ENCODE results near the gene COX4I2. TPM values are rescaled to one million over a fixed set of nuclear protein-coding genes. Genes with fewer than 3 reads are reported as not detected.

COX4I2 gene
- total and polyA plus RNA-seq, 2 donors (not counting 1 experiment from before 2014, with no cell fraction given) = not detected

DNA sequence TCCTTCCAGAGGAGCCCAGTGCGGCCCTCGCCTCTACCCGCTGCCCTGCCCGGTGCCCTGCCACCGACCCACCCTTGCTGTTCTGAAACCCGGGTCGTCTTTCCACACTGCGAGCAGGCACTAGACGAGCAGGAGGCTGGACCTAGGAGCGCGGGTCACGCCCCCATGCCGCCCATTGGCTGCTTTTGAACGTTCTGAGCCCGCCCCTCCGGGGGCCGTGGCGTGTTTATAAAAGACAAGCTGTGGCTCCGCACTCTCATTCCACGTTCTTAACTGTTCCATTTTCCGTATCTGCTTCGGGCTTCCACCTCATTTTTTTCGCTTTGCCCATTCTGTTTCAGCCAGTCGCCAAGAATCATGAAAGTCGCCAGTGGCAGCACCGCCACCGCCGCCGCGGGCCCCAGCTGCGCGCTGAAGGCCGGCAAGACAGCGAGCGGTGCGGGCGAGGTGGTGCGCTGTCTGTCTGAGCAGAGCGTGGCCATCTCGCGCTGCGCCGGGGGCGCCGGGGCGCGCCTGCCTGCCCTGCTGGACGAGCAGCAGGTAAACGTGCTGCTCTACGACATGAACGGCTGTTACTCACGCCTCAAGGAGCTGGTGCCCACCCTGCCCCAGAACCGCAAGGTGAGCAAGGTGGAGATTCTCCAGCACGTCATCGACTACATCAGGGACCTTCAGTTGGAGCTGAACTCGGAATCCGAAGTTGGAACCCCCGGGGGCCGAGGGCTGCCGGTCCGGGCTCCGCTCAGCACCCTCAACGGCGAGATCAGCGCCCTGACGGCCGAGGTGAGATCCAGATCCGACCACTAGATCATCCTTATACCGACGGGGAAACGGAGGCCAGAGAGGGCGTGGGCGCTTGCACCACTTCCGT, 32.4 kb upstream of the COX4I2 start, which contains the start of gene ID1:
TSS of gene ID1 (plus strand) at position 259 of the 871 bp plus-strand sequence. CDS start at position 358, 99 bp downstream.
- Histone ChIP-seq H3K4me2 (replicated peaks; ENCODE audit: low read depth, low read length, poor library complexity, severe bottlenecking) (peak within 1 kb of the TSS; percentile 94), H2AFZ (ENCODE audit: insufficient read depth, low read depth, low read length, poor library complexity, severe bottlenecking) (peak within 1 kb of the TSS; percentile 76), H3K27me3 (replicated peaks in 1 of 4; ENCODE audit: control extremely low read depth in 1 of 4, control insufficient read depth in 3 of 4, insufficient read depth in 4 of 4, low read length in 3 of 4) (peaks cover 0 to 66% (median 35%) of the 10 kb centered on the region in 4 experiments), H3K27ac (ENCODE audit: low read length in 2 of 2) (peak within 1 kb of the TSS in 1 of 2 donors; percentile 24), H3K4me1 (ENCODE audit: control insufficient read depth in 2 of 2, insufficient read depth in 2 of 2, low read length in 2 of 2) (peaks cover 24 to 26% of the 10 kb centered on the region in 2 donors), H3K4me3 (ENCODE audit: control extremely low read depth in 1 of 5, extremely low read depth in 1 of 5, insufficient read depth in 1 of 5, low read depth in 2 of 5, low read length in 4 of 5) (peak within 1 kb of the TSS; percentile 50 to 79 (median 66)), H3K79me2 (ENCODE audit: control insufficient read depth, insufficient read depth, low read length) (no peaks in the 10 kb centered on the region), H4K20me1 (ENCODE audit: control insufficient read depth, insufficient read depth, low read length, poor library complexity, severe bottlenecking) (no peaks in the 10 kb centered on the region), H3K9ac (ENCODE audit: low read length) (peak within 1 kb of the TSS; percentile 78), H3K36me3 (replicated peaks in 1 of 2; ENCODE audit: control extremely low read depth in 1 of 2, control insufficient read depth in 1 of 2, extremely low read depth in 1 of 2, insufficient read depth in 2 of 2, low read length in 1 of 2) (no peaks in the 10 kb centered on the region), H3K9me3 (ENCODE audit: control extremely low read depth in 1 of 3, control insufficient read depth in 2 of 3, insufficient read depth in 1 of 3, low read length in 2 of 3) (peaks cover 0 to 4% (median 0%) of the 10 kb centered on the region in 3 donors)
- ChIA-PET POLR2A (interaction anchor here (0.5 to 1.8 kb wide), 6 partner anchors 27 to 131 kb away, joined by 3 to 11 read pairs (median 5); no protein-coding TSS in a partner anchor), CTCF (interaction anchor here (0.9 to 4.8 kb wide), 8 partner anchors 7 to 119 kb away, joined by 3 to 55 read pairs (median 26); no protein-coding TSS in a partner anchor)
- ATAC-seq (ENCODE audit: low read depth) (peak; percentile 90), DNase-seq (peak; percentile 92)
- WGBS (ENCODE audit: insufficient coverage) = under 1% methylated on average over 74 of the region's 74 CpGs
- peak within 1 kb of the TSS; percentile 96 for H3K4me3 Mint-ChIP-seq
- TF ChIP-seq, protein P1, sequence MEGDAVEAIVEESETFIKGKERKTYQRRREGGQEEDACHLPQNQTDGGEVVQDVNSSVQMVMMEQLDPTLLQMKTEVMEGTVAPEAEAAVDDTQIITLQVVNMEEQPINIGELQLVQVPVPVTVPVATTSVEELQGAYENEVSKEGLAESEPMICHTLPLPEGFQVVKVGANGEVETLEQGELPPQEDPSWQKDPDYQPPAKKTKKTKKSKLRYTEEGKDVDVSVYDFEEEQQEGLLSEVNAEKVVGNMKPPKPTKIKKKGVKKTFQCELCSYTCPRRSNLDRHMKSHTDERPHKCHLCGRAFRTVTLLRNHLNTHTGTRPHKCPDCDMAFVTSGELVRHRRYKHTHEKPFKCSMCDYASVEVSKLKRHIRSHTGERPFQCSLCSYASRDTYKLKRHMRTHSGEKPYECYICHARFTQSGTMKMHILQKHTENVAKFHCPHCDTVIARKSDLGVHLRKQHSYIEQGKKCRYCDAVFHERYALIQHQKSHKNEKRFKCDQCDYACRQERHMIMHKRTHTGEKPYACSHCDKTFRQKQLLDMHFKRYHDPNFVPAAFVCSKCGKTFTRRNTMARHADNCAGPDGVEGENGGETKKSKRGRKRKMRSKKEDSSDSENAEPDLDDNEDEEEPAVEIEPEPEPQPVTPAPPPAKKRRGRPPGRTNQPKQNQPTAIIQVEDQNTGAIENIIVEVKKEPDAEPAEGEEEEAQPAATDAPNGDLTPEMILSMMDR (IDR thresholded peaks at IDR 0.05) = peak; percentile 1
- no peak for TF ChIP-seq EZH2 (IDR thresholded peaks at IDR 0.05; ENCODE audit: borderline replicate concordance, insufficient read depth, low read depth, low read length, poor library complexity, severe bottlenecking)
- intact Hi-C loops (cut with micrococcal nuclease) = loop anchor here (1.0 to 2.0 kb wide), 4 partner anchors 8 to 118 kb away; partner anchors contain the start of genes BCL2L1 and HM13
- H3K9me3 Mint-ChIP-seq (ENCODE audit: insufficient read depth) = no peaks in the 10 kb centered on the region
- peaks cover 29% of the 10 kb centered on the region for H3K4me1 Mint-ChIP-seq
- H3K27ac Mint-ChIP-seq = peak within 1 kb of the TSS; percentile 74
- peaks cover 45% of the 10 kb centered on the region for H3K27me3 Mint-ChIP-seq
